Left lobe of liver (tissue), 2 donors: ENCODE data around the gene MNT. TPM values are rescaled to one million over a fixed set of nuclear protein-coding genes. Genes with fewer than 3 reads are reported as not detected.

ENCODE experiments used
- ATAC-seq: fragments of 200-7000 bp; cut with Tn5 transposase; one replicate; pipeline ENCODE4 v1.9.1; 2020; ENCODE audit warnings: mild to moderate bottlenecking, moderate library complexity
- DNase-seq: peaks from one replicate; pipeline ENCODE4 v3.0.0-alpha.2; 2020; ENCODE audit warnings: low spot score
- total RNA-seq: library from RNA; stranded (reverse); gene quantifications from one replicate; pipeline ENCODE4 v1.2.1, GENCODE V29; 2021
- donor health status: DM: no; HTN: no; CAD: no; lungs with moderate emphysema.
- donor health status: DM: no; HTN: yes; CAD: no.

The MNT gene
- total RNA-seq, 1 donor from 2014 or later: 8.6 TPM

DNA sequence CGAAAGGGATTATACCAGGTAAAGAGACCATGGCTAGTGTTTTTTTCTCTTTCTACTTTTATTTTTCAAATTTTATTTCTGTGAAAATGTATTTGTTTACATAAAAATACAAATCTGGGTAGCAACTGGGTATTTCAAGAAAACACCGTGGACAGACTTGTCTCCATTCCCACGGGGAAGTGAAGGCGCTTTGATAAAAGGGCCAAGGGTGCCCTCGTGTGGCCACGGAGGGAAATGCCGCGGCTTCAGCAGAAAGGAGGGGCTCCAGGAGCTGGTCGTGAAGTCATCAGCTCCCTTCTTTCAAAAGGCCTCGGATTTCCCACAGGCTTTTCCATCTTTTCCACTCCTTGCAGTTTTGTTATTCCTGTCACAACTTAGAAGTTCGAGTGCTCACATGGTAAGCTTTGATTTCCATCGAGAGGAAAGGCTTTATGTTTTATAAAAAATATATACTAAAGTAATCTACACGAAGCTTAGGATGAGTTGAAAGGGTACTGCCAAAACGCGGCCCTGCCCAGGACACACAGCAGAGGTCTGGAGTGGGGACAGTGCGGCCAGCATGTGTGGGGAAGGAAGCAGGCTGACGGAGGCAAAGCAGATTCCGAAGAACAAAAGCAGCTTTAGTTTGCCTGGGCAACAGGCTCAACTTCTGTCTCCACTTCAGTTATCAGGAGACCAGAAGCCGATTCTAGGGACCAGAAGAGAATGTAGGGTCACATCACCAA is 15.3 kb upstream of the MNT start:
- peak; percentile 96 for ATAC-seq
- peak; percentile 85 for DNase-seq

DNA sequence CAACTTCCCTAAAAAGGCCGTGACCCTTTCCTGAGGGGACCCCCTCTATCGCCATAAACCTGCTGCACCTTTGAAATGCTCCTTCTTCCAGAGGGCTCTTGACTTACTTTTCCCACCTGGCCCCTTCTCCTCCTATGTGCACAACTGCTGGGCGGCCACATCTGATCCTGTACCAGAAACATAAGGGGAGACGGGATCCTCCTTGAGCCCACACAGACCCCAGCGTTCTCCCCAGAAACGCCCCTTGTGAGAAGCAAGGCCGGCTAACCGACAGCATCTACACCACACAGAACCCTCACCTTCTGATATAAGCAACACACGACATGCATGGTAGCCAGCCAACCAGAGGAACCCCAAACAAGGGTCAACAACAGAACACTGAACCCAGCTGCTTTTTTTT is 14.2 kb upstream of the MNT start:
- no peak for ATAC-seq
- DNase-seq: no peak

DNA sequence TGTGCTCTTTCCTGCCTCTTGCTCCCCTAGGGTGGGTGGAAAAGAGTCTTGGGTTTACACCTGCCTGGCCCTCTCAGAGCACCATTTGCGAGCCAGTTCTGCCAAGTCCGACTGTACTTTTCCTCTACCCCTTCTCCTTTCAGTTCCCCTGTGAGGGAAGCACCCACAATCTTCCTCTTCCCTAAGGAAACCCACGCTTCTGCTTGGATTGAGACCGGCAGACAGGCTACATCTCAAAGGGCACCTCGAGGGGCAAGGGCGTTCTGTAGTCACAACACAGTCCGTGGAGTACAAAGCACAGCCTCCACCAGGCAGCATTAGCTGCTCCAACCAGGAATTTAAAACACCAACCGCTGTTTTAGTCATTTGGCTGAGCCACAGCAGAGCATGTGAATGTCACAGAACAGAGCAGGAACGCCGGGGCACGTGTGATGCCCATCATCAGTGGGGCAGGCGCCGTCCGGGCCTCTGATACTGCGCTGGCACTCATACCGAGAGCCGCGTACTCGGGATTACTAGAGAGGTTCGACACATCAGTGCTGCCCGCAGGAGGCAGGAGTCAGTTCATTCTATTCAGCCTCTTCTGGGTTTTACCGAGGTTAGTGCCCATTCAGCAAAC is 13.7 kb upstream of the MNT start:
- ATAC-seq (no peak), DNase-seq (no peak)

DNA sequence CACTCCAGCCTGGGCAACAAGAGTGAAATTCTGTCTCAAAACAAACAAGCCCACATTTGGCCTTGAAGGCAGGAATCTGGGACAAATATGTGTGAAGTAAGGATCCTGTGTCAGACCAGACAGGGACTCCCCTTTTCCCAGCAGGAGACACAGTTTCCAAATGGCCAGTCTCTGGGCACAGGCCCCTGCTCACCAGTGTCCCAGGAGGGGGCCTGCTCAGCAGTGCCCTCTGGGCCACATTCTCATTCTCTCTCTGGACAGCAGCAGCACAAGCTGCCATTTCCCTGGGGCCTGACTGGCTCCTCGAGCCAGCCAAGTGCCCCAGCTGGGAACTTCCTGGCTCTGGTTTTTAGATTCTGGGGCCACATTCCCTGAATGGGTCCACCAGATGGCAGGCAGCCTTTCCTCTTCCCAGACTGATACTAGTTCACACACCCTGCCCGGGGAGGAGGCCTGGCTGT is 11.7 kb upstream of the MNT start:
- DNase-seq (no peak), ATAC-seq (no peak)

GRCh38 chr17:2410951-2411350 is 10.1 kb upstream of the MNT start:
- DNase-seq: no peak
- ATAC-seq: no peak

GRCh38 chr17:2406903-2407790 is 6.3 kb upstream of the MNT start:
- peak; percentile 26 for ATAC-seq
- no peak for DNase-seq

GRCh38 chr17:2406271-2406902 is 5.5 kb upstream of the MNT start:
- ATAC-seq (no peak), DNase-seq (no peak)

DNA sequence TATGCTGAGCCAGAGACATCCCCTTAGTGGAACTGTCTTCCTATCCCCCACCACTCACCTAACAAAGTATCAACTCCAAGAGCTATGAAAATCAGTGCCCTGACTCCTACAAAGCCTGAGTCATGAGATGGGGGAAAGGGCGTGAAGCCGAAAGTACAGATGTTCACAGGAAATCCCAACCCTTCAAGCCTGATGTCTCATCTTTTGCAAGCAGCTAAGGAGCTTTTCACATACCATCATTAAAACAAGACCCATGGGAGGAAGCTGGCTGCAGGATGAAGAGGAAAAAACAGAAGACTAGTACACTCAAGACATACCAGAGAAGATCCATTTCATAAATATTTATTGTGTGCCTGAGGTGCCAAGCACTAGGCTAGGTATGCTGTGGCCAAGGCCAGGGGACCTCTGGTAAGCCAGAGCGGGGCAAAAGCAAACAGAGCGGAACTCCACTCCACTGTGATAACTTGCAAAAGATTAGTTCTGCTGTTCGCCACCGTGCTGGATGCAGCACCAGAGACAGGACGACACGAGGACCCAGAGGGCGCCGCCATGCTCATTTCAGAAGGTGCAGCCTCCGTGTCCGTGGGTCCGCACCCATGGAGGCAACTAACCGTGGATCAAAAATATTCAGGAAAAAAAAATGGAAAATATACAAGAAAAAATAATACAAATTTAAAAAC is 4.5 kb upstream of the MNT start:
- DNase-seq (no peak), ATAC-seq (no peak)

GRCh38 chr17:2403044-2403443 is 2.2 kb upstream of the MNT start:
- ATAC-seq (no peak), DNase-seq (no peak)

- DNase-seq (no peak), ATAC-seq (no peak)
Measured at GRCh38 chr17:2402544-2402943, 1.7 kb upstream of the MNT start.

DNA sequence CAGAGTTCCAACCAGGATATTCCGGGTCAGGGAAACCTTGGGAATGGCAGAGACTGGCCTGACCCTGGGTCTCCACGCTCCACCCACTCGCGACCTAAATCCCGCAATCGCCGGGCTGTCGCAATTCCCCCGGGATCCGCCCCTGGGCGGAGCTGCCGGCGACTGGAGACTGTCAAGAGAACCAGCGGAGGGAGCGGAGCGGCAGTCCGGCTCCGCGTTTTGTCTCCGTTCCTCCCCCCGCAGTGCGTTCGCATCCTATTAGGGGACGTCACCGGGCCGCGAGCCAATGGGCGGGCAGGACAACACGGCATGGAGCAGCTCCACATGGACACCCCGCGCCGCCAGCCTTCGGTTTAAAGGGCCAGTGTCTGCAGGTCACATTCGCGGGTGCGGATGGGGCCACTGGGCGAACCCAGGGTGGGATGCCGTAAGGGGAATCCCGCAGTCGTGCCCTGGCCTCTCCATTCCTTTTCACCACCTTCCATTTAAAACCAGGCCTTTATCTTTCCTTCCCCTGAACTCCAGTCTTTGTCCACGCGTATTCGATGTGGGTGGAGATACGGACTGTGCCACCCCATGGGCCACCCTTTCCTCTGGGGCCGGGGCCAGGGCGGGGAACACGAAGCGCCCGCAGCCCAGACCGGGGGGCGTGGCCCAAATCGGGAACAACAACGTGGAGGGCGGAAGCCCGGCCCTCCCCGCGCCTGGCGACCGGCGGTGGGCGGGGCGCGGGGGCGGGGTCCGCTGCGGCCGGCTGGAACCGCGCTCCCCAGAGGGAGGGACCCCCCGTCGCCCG is 764 bp upstream of the MNT start:
- DNase-seq (peak; percentile 100), ATAC-seq (peak; percentile 60)

DNA sequence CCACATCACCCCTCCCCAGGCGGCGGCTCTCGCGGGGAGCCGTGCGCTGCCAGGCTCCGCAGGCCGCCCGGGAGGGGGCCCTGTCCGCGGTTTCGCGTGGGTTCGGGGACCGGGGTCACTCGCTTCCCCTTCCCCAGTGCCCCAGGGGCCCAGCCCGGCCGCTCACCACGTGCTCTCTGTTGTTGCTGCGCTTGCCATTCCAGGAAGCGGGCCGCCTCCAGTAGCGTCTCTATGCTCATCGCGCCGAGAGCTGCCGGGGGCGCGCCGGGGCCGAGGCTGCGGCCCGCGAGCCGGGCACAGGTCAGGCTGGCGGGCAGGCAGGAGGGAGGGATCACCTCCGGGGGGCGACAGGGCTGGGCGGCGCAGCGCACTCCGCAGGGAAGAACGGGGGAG is 390 bp downstream of the MNT start:
- DNase-seq (peak; percentile 70), ATAC-seq (no peak)

- peak; percentile 98 for DNase-seq
- ATAC-seq: peak; percentile 67
Measured at GRCh38 chr17:2399572-2400473, 1.0 kb downstream of the MNT start.

DNA sequence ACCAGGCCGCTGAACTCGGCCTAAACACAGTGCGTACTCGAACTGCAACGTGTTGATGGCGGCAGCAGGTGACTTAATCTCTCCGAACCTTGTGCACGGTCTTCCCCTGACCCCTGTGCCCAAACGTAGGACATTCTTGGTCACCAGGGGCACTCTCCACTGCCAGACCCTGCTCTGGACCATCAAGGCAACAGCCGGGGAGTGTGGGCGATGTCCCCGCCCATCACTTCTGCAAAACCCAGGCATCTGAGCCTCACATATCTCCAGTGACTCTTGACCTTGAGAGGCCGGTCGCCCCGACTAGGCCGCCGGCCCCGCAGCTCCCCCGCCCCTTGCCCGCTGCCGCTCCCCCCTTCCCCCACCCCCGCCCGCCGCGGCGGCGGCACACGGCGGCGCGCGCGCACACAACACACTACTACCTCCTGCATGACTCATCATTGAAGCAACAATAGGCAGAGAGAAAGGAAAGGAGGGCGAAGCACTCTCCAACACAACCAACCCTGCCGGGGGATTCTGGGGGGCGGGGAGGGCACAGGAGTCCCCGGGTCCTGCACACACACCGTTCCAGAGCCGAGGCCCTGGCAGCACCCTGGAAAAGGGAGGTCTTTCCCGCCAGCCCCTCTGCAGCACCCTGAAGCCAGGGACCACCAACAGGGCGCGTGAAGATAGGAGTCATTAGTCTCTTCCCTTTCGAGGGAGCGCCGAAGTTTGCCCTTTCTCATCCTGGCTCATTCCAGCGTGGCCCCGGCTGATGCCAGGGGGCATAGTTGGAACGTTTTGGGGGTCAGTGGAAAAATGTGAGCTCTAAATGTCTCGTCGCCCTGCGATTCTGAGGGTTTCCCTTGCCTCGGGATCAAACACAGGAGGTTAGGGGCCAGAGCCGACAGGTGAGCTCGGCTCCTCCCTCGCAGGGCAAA is 1.9 kb downstream of the MNT start:
- ATAC-seq: no peak
- DNase-seq: peak; percentile 60

- DNase-seq: no peak
- ATAC-seq: no peak
Measured at GRCh38 chr17:2398182-2398581, 2.7 kb downstream of the MNT start.

DNA sequence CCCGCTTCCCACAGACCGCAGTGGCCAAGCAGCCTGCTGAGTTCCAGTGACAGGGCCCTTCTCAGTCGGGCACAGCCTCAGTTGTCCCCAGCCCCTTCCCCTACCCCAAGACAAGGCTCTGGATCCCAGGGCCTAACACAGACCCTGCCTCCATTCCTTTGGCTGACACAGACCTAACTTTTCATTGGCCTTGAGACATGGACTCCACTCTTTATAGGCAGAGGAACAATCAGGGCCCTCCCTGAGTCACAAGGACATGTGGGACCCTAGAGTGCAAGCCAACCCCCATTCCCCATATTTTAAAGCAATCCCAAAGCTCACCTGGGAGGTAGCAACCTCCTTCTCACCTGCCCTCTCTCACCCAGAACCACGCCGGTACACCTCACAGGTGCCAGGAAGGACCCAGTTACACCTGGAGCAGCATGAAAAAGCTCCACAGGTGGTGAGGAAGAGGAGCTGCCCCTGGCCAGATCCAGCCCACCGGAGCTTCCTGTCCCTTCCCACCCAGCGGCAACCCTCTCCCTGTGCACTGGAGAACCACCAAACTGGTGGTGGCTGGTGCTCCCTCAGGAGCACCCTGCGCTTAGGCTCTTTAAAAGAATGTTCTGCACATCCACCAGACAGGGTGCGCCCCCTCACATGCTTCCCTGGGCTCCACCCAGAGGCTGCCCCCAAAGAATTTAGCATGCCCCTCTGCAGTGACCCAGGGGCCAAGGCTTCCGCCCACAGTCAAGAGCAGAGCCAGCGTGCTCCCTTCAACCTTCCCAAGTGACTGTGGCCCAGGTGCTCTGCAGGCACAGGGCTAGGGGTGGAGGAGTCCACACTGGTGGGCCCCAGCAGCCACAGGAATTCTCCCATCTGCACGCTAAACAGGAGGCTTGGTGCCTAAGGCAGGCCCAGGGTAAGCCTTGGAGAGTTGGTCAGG is 3.4 kb downstream of the MNT start:
- ATAC-seq (no peak), DNase-seq (peak; percentile 47)
